HG03565 (cell line): Measurements from ENCODE around the gene PIGO.
A peak's percentile ranks its signal among the peaks of the same experiment; 100 is the strongest.

ENCODE experiments used
- ATAC-seq: cut with Tn5 transposase; IDR thresholded peaks from one replicate; pipeline ENCODE4 v1.9.1; 2021; ENCODE audit warnings: mild to moderate bottlenecking, moderate library complexity; ENCODE audit not compliant: unreplicated experiment

The PIGO gene

GRCh38 chr9:35096035-35096849, at the start of gene PIGO:
Gene PIGO (minus strand): TSS chr9:35096591. CDS start chr9:35095565, 1,026 bp downstream.
- peak; percentile 82 for ATAC-seq

DNA sequence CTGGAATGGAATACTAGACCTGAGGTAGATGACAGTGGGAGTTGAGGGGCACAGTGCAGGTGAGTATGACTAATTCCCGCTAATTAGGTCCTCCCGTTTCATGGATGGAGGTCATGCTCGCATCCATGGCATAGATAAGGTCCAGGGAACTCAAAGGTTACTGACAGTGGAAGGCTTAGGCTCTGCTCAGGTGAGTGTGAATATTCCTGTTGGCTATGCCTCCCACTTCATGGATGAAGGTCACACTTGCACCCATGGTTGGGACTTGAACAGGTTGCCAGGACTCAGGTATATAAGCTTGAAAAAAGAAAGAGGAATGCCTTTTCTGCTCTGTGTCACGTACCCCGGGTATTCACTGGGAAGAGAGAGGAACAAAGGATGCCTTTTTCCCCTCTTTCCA, 45.6 kb upstream of the PIGO start:
- no peak for ATAC-seq

- no peak for ATAC-seq
These were observed 43.7 kb upstream of the PIGO start for GRCh38 chr9:35140093-35140492.

DNA sequence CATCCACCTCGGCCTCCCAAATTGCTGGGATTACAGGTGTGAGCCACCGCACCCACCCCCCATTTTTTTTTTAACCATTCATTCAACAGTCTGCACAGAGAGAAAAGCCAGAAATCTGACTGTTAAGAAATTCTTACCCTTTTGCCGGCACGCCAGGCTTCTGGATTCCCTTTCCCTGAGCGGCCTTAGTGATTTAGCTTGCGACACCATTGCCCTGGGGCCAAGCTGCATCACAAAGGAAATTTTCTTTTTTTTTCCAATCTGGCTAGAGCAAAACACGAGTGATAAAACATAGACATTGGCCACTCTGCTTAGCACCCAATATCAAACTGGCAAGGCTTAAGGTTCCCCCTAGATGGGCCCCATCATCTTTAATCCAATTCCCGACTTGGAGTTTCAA, 40.5 kb upstream of the PIGO start:
- no peak for ATAC-seq

GRCh38 chr9:35135988-35136387, 39.6 kb upstream of the PIGO start:
- ATAC-seq, result no peak

DNA sequence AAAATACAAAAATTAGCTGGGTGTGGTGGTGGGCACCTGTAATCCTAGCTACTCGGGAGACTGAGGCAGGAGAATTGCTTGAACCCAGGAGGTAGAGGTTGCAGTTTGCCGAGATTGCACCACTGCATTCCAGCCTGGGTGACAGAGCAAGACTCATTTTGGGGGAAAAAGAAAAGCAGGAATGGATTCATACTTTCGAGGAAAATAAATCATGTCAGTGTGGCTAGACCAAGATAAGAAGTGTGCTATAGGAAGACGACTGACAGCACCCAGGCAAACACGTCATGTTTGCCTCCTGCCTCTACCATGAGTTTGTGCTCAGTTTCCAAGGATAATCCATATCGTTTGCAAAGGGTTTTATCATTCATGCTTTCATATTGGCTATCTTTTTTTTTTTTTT, 38.5 kb upstream of the PIGO start:
- ATAC-seq, result no peak

- peak; percentile 49 for ATAC-seq
These were observed 20.6 kb upstream of the PIGO start for GRCh38 chr9:35116898-35117551.

DNA sequence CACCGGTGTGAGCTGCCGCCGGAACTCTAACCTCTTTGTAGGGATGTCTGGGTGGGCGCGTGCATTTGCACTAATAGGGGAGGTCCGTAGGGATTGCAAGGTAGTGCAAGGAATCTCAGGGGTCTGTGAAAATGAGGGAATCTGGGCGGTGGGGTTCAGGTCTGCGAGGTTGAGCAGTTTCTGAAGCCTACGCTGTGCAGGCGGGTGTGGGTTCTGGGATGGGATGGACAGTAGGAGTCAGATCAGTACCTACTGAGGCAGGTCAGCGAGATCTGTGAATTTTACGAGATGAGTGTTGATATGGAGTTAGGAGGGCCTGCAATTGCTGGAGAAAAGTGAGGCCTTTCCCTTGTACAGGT, 20.1 kb upstream of the PIGO start:
- ATAC-seq, result no peak

DNA sequence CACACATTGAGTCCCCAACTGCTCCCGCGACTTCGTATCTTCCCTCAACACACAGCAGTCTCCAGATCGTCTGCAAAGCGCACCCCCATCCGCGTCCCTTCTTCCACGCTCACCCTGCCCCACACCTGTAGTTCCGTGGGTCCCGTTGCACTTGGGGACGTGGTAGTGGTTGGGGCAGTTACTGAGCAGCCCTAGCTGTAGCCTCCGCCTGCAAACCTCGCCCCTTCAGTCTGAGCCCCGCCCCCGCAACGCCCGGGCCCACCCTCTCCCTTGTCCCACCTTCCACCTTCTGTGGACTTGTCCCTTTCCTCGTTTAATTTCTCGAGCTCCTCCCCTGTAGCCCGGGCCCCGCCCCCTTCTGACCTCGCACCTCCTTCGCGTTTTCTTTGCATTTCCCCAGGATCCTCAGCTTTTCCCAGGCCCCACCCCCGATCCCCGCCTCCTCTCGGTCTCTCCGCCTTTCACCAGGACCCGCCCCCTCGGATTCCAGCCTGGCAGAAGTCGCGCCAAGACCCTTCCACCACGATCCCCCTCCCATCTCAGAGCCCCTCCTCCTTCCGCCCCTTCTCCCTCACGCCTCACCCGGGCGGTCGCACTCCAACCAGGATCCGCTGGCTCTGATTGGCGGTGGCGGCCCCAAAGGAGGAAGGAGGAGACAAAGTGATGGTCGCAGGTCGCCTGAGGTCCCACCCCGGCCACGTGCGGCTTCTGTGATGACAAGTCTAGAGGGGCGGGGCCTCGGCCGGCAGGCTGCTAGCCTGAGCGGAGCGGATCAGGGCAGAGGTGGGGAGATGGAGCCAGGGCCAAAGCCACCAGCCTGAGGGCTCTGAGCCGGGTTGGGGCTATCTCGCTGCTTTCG, 19.5 kb upstream of the PIGO start, which contains the start of gene ATOSB:
ATOSB (minus strand) TSS at position 183 of the 859 bp plus-strand sequence. CDS start 7,588 bp downstream, outside the sequence.
- ATAC-seq, result peak; percentile 47

DNA sequence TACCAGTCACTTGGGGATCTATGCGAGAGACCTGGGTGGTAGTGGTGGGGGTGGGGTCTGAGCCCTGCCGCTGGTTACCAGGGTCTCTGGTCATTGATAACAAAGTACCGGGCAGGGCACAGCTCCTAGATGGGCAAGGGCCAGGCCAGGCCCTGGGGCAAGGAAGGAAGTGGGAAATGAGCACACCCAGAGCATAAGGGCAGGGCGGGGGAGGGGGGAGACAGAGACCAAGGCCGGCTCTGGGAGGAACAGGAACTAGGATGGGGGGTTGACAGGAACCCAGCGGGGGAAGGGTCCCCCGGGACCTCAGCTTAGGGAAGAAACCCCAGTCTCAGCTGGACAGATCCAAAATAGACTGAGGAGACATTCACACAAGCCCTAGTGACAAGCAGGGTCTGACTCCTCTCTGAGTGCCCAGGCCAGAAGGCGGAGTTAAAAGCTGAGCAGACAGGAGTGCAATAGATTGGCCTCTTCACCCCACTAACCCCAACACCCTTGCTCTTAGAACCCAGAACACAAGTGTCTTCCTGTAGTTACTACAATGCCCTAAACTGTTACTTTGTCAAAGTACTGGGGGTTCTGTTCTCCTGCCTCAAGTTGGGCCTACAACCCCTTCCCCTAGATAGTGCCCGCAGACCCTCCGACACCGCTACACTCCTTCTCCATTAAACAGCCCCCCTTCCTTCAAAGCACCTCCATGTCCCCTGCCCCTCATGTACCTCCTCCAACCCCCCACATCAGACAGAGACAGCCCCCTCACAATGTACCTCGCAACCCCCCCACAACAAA, 18.6 kb upstream of the PIGO start:
- no peak for ATAC-seq

- no peak for ATAC-seq
These were observed 17.9 kb upstream of the PIGO start for GRCh38 chr9:35114113-35114839.

DNA sequence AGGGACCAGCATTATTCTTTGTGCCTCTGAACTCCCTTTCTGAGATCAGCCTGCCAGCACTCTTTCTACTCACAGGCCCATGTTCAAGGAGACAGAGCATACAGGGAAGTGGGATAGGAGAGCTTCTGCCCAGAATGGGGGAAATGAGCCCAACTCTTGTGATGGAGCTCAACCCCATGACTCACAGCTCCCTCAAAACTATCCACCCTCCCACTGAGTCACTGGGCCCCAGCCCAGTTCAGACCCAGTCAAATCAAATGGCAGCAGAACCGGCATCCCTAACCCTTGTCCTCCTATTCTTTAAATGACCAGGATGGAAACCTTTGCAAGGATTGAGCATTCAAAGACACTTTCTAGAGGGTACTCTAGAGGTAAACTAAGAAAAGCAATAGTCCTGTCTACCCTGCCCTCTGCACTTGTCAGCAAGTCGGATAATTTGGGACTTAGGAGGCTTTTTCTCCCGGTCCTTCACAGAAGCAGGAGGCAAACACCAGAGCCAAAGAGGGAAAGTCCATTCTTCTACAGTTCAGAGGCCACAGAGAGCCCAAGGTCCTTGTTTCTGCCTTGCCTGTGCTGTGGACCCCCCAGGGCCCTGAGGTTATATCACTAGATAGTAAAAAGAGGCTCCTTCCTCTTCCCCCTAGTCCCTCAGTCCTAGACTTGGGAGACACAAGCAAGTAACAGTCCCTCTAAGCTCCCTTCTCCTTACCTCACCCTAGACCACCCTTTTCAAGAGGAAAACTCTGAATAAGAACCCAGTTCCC, 16.0 kb upstream of the PIGO start:
- no peak for ATAC-seq

DNA sequence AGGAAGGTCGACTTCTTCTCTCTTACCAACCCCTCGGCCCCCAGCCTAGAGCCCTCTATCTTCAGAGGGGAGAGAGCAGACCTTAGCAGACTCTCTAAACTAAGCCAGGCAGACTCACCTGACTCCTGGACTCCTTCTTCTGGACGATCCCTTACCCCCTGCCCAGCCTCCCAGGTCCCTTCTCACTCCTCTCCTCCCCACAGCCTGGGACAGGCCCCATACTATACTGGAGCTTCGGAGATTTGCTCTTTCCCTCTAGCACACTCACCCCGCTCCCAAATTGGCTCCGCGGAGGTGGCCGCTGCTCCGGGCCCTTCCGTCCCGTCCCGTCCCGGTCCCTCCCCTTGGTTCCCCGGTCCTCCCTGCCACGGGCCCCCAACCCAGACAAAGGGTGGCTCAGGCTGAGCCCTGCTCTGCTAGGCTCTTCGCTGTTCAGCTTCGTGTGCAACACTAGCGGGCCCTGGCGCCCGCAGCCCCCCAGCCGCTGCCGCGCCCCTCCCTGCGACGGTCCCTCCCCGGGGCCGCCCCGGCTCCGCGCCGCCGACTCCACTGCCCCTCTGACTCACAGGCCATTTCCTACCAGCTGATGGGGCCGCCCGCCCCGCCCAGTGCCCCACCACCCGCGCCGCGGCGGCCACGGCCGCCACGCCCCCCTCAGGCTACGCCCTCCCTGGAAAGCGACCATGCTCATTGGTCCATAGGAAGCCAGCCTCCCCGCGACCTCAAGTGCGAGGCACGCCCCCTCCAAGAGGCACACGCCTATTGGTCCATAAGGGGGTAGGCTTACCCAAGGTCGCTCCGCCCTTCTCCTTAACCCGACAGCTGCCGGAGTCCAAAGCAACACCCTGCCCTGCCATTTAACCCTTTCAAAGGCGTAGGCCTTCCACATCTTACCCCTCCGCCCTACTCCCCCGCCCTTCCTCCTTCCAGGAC, 14.9 kb upstream of the PIGO start:
- peak; percentile 80 for ATAC-seq

- ATAC-seq, result no peak
These were observed 14.0 kb upstream of the PIGO start for GRCh38 chr9:35110327-35110761.

GRCh38 chr9:35108946-35109575, 12.7 kb upstream of the PIGO start:
- no peak for ATAC-seq

DNA sequence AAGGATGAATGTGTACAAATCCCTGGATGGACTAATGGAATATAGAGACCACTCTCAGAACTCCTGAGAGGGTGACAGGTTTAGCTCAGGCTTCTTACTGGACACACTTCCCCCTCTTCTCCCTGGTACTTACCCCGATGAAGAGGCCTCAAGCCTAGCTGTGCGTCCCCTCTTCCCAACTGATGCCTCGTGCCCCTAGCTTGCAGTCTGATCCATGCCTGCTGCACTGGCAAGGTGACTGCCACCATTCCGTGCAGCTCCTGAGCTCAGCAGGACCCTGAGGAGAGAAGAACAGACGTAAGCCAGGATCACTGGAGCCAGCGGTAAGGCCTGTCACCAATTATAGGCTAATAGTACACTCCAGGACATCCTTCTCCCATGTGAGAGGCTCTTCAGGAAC, 12.1 kb upstream of the PIGO start:
- ATAC-seq, result no peak
